Osteocyte (in vitro differentiated cells): ENCODE results near the gene SHISA5. TPM values are rescaled to one million over a fixed set of nuclear protein-coding genes. Genes with fewer than 3 reads are reported as not detected.

Experiments
- DNase-seq: peaks from one replicate; pipeline ENCODE4 v3.0.0; 2021; ENCODE audit warnings: mixed read lengths; ENCODE audit not compliant: unreplicated experiment; ENCODE audit errors: extremely low spot score
- H3K27ac Mint-ChIP-seq: one replicate; pipeline ENCODE4 v1.8.0; 2021; ENCODE audit warnings: mild to moderate bottlenecking, mixed read lengths; ENCODE audit not compliant: unreplicated experiment
- H3K27me3 Mint-ChIP-seq: one replicate; pipeline ENCODE4 v1.8.0; 2021; ENCODE audit warnings: mixed read lengths; ENCODE audit not compliant: unreplicated experiment
- H3K36me3 Mint-ChIP-seq: one replicate; pipeline ENCODE4 v1.8.0; 2021; ENCODE audit warnings: mixed read lengths; ENCODE audit not compliant: unreplicated experiment
- H3K4me1 Mint-ChIP-seq: one replicate; pipeline ENCODE4 v1.8.0; 2021; ENCODE audit warnings: mixed read lengths; ENCODE audit not compliant: unreplicated experiment
- H3K4me3 Mint-ChIP-seq: one replicate; pipeline ENCODE4 v1.8.0; 2021; ENCODE audit warnings: mild to moderate bottlenecking, moderate library complexity, mixed read lengths; ENCODE audit not compliant: unreplicated experiment
- H3K9me3 Mint-ChIP-seq: one replicate; pipeline ENCODE4 v1.8.0; 2021; ENCODE audit warnings: mixed read lengths; ENCODE audit not compliant: unreplicated experiment
- total RNA-seq: library from RNA; stranded (reverse); gene quantifications from 2 replicates; pipeline ENCODE4 v1.2.1, GENCODE V29; 2021
- TF ChIP-seq, protein P1 (sequence below): fragments of 200-600 bp; sonication (generic); IDR thresholded peaks from 2 replicates; pipeline ENCODE4 v1.5.0; 2021; ENCODE audit warnings: antibody characterized with exemption, mild to moderate bottlenecking, moderate library complexity

The SHISA5 gene
- total RNA-seq, 1 donor from 2014 or later: 203 TPM

- peak overlapping the region; percentile 76 for H3K27ac Mint-ChIP-seq
- TF ChIP-seq, protein P1, sequence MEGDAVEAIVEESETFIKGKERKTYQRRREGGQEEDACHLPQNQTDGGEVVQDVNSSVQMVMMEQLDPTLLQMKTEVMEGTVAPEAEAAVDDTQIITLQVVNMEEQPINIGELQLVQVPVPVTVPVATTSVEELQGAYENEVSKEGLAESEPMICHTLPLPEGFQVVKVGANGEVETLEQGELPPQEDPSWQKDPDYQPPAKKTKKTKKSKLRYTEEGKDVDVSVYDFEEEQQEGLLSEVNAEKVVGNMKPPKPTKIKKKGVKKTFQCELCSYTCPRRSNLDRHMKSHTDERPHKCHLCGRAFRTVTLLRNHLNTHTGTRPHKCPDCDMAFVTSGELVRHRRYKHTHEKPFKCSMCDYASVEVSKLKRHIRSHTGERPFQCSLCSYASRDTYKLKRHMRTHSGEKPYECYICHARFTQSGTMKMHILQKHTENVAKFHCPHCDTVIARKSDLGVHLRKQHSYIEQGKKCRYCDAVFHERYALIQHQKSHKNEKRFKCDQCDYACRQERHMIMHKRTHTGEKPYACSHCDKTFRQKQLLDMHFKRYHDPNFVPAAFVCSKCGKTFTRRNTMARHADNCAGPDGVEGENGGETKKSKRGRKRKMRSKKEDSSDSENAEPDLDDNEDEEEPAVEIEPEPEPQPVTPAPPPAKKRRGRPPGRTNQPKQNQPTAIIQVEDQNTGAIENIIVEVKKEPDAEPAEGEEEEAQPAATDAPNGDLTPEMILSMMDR: no peak
- peaks cover 5% of the 10 kb centered on the region for H3K36me3 Mint-ChIP-seq
- no peak for DNase-seq
- no peaks in the 10 kb centered on the region for H3K27me3 Mint-ChIP-seq
- H3K9me3 Mint-ChIP-seq: no peaks in the 10 kb centered on the region
- H3K4me3 Mint-ChIP-seq: peak overlapping the region; percentile 74
- peaks cover 58% of the 10 kb centered on the region for H3K4me1 Mint-ChIP-seq
These were observed 74.5 kb downstream of the SHISA5 start for GRCh38 chr3:48429317-48429959.

GRCh38 chr3:48428572-48429316, 75.2 kb downstream of the SHISA5 start:
- TF ChIP-seq, protein P1: no peak
- no peak for DNase-seq
- Mint-ChIP-seq H3K36me3 (peaks cover 5% of the 10 kb centered on the region), H3K27me3 (no peaks in the 10 kb centered on the region), H3K27ac (peak overlapping the region; percentile 73), H3K4me3 (peak overlapping the region; percentile 72), H3K4me1 (peaks cover 63% of the 10 kb centered on the region), H3K9me3 (no peaks in the 10 kb centered on the region)

DNA sequence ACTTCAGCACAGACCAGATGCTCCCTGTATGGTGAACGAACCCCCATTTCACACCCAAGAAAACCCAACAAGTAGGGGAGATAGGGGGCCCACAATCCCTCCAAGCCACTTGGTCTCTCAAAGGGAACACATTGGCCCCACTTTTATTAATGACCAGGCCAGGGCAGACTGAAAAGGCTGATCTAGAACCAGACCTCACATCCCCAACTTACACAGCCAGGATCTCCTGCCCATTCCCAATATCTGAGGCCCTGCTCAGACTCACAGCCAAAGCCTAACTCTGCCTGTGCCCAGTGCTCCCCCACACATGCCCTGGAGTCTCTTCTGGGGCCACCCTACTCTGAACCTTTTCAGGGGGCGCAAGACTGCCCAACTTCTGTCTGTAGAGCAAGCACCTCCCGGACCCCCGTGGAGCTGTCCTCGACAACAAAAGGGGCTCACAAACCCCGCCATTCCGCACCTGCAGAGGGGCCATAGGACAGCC, 75.8 kb downstream of the SHISA5 start:
- H3K4me3 Mint-ChIP-seq: peak overlapping the region; percentile 72
- TF ChIP-seq, protein P1: no peak
- H3K27ac Mint-ChIP-seq: peak overlapping the region; percentile 73
- peaks cover 65% of the 10 kb centered on the region for H3K4me1 Mint-ChIP-seq
- no peaks in the 10 kb centered on the region for H3K27me3 Mint-ChIP-seq
- peaks cover 7% of the 10 kb centered on the region for H3K36me3 Mint-ChIP-seq
- DNase-seq: no peak
- no peaks in the 10 kb centered on the region for H3K9me3 Mint-ChIP-seq

DNA sequence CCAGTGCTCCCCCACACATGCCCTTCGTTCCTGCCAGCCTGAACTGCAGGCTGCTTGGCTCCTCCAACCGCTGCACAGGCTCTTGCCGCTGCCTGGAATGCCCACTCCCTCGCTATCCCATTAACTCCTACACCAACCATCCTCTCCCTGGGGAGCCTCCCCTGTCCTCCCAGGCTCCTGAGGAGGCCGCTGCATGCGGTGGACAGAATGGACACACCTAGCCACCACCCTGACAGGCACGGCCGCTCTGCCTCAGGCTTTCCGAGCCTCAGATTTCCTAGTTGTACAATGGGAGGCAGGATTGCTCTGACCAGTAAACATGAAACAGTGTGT, 76.4 kb downstream of the SHISA5 start:
- TF ChIP-seq, protein P1: no peak
- Mint-ChIP-seq H3K27ac (peak overlapping the region; percentile 73), H3K27me3 (no peaks in the 10 kb centered on the region), H3K36me3 (peaks cover 9% of the 10 kb centered on the region), H3K9me3 (no peaks in the 10 kb centered on the region), H3K4me3 (peak overlapping the region; percentile 72), H3K4me1 (peaks cover 67% of the 10 kb centered on the region)
- DNase-seq: no peak

- DNase-seq: no peak
- peak overlapping the region; percentile 73 for H3K27ac Mint-ChIP-seq
- TF ChIP-seq, protein P1: no peak
- peak overlapping the region; percentile 3 for H3K4me3 Mint-ChIP-seq
- no peaks in the 10 kb centered on the region for H3K27me3 Mint-ChIP-seq
- peaks cover 9% of the 10 kb centered on the region for H3K36me3 Mint-ChIP-seq
- no peaks in the 10 kb centered on the region for H3K9me3 Mint-ChIP-seq
- H3K4me1 Mint-ChIP-seq: peaks cover 67% of the 10 kb centered on the region
These were observed 76.9 kb downstream of the SHISA5 start for GRCh38 chr3:48426944-48427629.
